ENCODE results near the gene BACH2.

GRCh38 chr6:90144396-90144795, 152.2 kb downstream of the BACH2 start:
- TF ChIP-seq EP300 (conservative IDR thresholded peaks at IDR 0.05; ENCODE audit: poor library complexity, severe bottlenecking) (no peak), CTCF (IDR thresholded peaks at IDR 0.05; ENCODE audit: poor library complexity, severe bottlenecking) (no peak)
